Non-pigmented ciliary epithelial cell (primary cell): Measurements from ENCODE around the gene DENND11.
"Not testable (repeated sequence)": the region's sequence is repeated elsewhere in the genome, so short reads cannot be mapped to it uniquely, and the experiment has no call there.

Experiments used
- DNase-seq: peaks from one replicate; pipeline ENCODE4 v3.0.0-alpha.2; 2010; ENCODE audit warnings: low read depth

Gene DENND11

DNA sequence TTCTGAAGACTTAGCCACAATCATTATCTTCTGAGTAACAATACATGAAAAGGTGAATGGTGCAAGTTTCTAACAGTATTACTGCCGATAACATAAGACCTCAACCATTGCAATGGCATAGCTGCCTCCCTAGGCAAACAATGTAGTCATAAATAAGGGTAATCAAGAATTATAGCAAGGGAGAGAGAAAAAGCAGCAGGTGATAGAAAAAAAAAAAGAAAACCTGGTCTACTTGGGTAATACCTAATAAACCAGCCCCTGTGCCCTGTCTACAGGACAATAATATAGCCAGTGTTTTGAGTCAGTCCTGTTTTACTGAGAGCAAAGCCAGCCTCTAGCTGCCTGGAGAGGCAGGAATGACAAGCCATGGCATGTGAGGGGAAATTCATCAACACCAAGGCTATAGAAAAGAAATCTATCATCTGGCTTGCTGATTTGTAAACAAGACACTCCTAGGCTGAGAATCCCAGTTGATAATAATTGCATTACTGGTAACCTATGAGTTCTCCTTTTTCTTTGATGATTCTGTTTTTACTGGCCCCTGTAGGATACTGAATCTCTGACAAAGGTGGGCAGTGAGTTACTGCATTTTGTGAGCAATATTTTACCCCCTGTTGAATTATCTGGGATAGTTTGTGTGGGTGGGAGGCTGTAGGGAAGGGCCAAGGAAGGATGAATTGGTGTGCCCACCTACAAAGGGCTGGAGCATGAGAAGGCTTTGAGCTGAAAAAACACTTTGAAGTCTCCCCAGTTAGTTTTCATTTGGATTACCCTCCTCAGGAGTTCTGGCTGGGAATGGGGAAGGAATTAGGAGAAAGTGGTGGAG is 4.5 kb upstream of the DENND11 start:
- no peak for DNase-seq

DNA sequence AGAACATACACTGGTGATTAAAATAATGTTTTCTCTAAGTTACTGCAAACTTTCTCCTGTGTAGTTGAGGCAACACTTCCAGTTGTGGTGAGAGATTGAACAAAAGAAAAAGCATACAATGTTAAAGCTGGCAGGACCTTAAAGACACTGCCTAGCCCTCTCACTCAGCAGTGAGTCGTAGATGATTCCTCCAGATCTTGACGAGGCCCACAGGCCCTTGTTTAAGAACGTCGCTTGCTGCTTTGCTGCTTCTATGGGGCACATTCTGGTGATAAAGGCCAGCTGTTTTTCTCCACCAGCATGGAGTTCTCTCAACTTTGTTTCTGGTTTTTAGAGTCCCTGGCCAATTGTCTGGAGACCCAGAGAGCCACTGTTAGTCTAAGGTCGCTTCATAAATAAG is 2.8 kb upstream of the DENND11 start:
- no peak for DNase-seq

DNA sequence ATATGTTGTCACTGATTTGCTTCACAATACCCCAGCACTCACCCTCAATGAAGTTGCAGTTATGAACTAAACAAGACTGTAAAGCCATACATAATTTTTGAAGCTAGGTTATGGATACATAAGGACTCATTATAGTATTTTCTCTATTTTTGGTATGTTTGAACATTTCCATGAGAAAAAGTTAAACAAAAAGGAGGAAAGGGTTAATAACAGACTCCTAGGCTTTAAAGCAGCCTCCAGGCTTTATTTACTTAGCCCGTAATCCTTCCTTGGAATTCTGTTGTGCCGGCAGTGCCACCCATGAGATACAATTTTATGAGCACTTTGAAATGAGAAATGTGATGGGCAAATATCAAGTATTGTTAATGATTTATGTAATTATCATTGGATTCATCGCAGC is 2.1 kb upstream of the DENND11 start:
- DNase-seq = no peak

DNA sequence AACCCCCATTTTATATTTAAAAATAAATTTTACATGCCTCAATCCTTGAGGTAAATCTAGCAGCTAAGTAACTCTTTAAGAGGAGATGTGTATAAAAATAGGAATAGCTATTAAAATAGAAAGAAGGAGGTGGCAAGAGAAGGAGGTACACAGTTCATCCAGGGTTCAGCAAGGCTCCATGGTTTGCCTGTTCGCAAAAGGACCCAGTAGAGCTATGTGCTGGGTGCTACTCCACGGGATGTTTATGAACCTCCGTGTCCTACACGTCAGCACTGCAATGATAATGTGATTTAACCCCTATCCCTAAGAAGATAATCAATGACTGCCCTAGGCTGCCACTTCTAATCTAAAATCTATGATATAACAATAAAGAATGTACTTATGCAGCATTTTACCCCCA is 926 bp upstream of the DENND11 start:
- DNase-seq = no peak

DNA sequence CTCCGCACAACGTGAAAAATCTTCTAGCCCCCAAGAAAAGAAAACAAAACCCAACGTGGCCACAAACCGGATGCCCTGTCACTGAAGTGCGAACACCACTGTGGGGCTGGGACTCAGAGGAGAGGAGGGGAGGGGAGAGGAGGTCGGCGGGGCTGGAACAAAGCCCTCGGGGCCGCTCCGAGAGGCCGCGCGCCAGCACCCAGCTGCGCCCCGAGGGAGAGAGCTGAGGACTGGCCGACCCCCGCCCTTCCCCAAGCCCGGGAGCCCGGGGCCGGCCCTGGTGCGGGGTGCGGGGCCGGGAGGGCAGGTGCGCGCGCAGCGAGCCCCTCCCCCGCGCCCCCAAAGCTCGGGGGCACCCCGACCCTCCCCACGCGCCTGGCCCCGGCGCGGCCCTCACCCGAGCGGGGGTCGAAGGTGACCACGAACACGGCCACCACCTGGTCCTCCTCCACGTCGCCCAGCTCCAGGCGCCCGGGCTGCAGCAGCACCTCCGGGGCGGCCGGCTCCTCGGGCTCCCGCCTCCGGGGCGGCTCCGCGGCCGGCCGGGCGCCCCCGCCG is 398 bp downstream of the DENND11 start:
- DNase-seq = no peak

DNA sequence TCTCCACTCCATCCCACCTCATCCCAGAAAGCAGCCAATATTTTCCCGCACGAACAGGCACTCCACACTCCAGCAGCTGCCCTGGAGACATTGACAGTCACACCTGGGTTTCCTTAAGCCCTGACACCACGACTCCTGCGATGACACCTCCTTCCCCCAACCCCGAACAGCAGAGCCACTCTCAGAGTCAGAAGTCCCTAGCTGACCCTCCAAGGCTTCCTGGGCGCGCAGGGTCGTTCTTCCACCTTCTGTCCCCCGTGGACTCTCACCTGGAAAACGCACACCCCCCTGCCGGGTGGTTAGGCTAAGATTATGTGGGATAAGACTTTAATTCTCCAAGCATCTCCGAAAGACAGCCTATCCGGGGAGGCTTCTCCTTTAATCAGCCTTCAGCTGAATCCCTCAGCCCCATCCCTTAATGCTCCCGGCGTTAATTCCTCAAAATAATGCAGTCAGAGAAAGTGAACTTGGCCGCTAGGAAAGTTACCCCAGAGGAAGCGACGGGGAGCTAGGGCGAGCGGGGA is 1.1 kb downstream of the DENND11 start:
- DNase-seq = no peak

DNA sequence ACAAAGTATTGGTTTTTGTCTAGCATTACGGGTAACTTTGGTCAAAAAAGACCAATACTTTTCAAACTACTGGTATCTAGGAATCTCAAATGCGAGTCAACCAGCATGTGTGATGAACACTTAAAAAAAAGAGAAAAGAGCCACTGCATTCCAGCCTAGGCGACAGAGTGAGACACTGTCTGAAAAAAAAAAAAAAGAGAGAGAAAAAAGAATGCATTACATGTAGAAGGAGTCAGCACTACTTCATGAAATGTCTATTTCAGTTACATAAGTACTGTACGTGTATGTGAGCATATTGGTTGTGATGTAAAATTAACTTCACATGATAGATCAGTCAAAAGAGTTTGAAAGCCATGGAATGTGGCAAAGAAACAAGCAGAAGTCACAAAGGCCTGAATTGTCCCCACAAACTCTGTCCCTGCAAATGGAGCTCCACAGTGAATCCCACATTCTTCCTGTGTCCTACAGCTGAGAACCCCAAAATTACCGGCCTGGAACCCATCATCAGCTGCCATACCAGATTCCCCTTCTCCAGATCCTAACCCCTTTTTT is 1.6 kb downstream of the DENND11 start:
- DNase-seq = no peak

DNA sequence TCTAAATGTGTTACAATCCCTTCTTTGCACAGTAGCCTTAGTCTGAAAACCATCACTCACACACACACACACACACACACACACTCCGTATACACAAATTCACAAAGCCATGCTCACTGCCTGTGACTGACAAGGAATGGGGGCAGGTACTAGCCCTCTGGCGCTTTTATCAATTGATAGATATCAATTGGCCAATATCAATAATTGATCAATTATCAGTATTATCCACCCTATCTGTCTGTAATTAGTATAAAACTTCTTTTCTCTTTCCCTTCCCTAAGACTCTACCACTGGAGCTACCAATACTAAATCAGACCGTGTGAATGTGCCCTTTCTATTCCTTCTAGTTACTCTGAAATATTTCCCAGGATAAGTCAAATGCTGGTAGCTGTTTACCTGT is 2.1 kb downstream of the DENND11 start:
- DNase-seq = no peak

DNA sequence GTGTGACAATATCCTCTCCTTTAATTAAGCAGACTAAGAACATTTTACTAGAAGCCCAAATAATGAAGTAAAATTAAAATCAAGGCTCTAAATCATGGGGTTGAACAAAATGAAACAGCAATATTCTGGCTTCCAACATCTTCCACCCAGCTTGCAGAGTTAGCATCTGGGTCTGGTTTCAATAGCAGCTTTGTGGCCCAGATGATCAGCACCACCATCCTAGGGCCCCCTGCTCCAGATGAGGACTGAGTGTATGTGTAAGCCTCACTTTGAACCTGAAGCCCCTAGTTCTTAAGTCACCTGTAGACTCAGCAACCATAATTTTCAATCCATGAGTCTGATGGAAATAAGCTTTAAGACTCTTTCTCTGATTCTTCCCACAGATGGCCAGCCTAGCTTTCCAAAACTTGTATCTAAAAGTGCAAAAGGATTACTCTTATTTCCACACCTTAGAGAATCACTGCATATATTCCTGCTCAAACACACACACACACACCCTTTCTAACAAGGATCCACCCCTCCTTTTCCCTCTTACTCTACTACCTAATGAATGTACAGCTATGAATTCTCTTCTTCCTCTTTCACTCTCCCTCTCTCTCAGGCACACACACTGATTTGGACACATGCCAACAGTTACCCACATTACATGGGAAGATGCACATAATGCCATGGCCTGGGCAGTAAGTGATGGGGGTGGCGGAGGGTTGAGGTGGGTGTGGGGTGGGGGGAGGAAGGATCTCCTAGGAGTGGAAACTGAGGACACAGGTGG is 3.5 kb downstream of the DENND11 start:
- no peak for DNase-seq

DNA sequence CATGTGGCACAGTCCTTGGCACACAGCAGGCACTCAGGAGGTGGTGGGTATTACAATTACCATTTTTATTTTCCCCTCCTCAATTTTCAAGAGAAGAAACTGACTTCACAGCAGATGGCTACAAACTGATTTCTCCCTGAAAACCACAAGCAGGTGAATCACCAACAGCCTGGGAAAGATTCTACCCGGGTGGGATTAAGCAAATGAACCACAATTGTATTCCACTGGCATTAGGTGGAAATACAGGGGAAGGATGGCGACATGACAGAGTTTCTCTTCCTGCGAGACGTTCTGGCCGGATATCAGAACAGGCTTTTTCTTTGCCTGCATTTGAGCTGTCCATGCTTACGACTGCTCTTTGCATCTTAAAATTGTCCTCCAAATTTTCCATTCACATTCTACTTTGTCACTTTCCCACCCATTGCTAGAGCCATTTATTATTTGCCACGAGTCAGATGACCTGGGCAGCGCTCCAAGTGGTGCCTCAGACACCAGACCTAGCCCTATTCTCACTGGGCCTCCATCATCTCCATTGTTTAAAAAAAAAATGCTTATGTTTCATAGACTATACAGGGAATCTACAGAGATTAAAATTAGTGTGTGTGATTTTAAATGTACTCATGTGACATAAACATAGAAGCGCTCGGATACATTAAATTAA is 4.6 kb downstream of the DENND11 start:
- DNase-seq = peak; percentile 65

DNA sequence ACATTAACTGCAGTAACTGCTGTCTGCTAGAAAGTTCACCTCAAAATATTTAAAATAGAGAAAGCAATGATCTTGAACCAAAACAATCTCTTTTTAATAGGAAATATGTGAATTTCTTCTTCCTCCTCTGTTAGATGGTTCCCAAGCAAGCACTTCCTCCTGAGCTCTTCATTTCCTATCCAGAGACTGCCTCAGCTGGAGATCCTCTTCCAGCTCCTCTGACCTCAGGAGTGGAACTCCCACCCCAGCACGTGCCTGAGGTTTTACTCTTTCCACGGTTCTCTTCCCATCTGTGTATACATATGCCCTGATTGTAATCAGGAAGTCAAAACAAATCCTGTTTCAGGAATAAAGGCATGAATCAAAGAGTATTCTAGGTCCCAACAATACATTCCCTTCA is 5.6 kb downstream of the DENND11 start:
- no peak for DNase-seq

DNA sequence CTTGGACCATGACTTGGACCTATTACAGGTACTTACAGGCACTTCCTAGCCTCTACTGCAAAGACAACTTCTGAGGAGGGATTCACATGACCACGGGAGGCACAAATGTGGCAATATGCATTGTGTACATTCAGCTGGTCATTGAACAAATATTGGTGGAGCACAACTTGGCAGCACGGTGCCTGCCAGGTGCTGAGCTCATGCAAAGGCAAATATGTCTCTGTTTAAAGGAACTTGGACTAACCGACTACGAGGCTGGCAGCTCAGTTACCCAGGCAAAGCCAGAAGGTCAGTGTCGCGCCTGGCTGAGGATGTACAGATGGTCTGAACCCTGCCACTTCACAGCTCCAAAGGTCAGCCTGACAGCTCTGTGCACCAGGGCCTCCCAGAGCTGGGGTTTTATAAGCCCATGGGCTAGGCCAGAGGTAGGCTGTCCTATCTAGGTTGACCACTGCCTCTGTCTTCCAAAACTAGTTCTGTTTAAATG is 6.1 kb downstream of the DENND11 start:
- DNase-seq = no peak

DNA sequence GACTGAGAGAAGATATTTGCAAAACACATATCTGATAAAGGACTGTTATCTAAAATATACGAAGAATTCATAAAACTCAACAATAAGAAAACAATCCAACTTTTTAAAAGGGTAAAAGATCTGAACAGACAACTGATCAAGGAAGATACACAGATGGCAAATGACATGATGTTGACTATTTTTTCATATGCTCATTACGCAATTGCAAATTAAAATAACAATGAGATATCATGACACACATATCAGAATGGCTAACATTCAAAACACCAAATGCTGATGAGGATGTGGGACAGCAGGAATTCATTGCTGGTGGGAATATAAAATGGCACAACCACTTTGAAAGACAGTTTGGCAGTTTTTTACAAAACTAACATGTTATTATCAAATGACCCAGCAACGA is 8.9 kb downstream of the DENND11 start:
- no peak for DNase-seq

DNA sequence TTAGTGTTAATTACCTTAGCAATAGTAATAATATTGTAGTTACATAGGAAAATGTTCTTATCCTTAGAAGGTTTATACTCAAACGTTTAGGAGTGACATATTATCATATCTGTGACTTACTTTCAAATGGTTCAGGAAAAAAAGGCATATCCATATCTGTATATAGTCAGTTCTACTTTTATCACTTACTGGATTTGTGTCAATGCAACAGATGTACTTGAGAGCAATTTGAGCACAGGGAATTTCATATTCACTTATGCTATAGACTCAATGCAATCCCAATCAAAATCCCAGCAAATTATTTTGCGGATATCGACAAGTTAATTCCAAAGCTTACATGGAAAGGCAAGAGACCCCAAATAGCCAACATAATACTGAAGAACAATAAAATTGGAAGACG is 10.0 kb downstream of the DENND11 start:
- DNase-seq = no peak

DNA sequence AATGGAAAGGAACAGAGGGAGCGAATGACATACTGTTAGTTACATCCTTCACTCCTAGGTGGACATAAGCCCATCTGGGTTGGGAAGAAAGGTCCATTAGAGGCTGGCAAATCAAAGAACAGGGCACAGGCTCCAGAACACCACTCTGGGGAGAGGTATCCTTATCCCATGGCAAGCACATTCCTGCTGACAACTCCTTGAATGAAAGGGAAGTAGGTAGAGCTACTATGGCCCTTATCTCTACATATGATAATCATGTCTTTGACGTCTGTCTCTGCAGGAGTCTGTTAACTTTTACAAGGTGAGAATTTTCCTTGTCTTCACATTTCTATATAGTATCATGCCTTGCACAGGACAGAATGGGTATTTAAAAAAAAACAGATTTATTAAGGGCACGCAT is 10.4 kb downstream of the DENND11 start:
- no peak for DNase-seq

DNA sequence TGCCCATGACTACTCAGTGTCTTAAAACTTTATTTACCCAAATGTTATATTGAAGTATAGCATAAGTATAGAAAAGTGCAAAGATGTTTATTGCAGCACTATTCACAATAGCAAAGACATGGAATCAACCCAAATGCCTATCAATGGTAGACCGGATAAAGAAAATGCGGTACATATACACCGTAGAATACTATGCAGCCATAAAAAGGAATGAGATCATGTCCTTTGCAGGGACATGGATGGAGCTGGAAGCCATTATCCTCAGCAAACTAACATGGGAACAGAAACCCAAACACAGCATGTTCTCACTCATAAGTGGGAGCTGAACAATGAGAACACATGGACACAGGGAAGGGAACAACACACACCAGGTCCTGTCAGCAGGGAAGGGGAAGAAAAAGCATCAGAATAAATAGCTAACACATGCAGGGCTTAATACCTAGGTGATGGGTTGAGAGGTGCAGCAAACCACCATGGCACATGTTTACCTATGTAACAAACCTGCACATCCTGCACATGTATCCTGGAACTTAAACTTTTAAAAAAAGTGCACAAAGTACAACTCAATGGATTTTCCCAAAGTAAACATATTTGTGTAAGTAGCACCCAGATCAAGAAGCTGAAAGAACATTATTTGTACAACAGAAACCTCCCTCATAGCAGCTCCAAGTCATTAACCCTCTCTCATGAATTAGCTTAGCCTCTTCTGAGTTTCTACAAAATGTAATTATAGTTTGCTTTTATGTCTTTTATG is 12.7 kb downstream of the DENND11 start:
- DNase-seq = not testable (repeated sequence)

DNA sequence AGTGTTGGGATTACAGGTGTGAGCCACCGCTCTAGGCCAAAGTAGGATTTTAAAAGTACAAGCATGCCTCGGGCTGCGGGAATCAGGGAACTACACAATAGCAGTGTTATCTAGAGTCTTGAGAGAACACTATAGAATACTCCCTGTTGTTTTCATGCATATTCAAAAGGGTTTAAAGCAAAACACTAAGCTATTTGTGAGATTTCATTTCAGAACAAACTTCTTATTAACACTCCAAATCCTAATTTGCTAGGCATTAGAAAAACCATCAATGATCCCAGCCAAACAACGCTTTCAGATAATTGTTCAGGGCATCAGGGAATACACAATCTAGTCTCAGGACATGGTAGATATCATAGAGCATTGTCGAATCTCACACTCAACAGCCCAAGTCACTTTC is 13.9 kb downstream of the DENND11 start:
- DNase-seq = no peak

DNA sequence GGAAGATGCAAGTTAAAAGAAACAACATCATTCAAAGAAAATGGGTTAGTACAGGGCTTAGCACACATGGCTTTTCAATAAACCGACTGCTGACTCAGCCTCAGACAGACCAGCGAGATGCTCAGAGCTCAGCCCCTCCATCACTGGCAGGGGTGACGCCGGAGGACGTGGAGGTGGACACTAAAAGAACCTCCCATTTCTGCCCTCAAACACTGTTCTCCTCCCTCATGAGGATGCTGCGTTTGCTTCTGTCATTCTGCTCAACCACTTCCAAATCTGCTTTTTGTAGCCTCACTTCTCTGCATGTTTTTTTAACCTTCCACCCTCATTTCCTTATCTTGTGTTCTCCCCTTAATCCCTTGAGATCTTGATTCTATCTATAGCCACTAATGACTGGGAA is 15.3 kb downstream of the DENND11 start:
- no peak for DNase-seq

DNA sequence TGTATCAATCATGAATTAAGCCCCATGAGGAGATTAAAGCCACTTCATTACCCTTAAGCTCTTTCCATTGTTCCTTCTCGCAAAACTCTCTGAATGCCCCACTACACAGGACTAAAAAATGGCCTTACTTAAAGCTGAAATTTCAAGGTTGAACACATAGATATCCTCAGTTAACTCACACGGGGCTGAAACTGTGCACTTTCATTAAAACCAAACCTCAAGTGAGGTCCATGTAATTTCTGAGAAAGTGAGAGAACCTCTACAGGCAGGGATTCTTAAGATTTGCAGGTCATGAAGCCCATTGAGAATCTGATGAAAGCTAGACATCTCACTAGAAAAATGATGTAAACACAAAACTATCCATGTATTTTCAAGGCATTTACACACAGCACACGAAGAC is 15.9 kb downstream of the DENND11 start:
- no peak for DNase-seq

DNA sequence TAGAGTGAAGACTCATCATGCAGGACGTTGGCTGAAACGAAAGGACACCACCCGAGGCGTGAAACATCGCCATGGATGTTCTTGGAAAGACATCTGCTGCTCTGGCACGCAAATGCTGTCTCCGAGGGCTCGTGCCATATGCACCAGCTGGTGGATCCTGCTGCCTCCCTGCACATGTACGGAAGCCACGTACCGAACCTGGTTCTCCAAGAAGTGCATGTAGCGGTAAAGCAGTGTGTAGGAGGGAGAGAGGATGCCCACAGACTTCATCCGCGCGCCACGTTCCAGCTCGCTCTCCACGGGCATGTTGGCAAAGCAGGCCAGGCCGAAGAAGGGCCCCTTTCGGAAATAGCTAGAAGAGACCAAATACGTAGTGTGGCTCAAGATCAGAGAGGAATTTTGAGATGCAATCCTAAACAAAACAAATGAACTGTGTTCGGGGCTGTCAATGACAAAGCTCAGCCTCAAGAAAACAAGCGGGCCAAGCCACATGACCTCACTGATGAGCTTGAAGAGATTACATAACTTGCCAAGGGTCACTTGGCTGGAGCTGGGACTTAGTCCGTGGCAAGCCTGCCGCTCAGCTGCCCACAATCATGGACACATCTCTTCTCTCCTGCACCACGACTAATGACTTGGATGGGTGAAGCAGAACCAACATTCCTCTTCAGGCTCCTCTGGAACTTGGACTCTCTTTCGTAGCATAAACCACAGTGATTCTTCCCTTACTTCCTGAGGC is 16.5 kb downstream of the DENND11 start:
- no peak for DNase-seq

DNA sequence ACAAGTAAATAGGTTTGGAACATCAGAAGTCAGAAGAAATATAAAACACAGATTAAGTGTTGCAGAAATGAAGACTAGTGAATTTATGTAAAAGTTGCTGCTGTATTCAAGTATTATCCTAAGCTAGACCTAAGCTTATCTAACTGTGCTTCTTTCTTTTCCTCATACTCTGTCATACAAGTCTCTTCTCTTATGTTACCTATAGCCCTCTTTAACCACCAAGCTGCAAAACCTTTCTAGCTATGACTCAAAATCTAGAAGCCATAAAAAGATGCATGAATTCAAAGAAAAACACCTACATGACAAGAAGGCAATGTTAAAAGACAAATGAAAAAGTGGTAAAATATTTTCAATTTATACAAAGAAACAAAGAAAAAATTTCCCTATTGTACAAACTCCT is 23.0 kb downstream of the DENND11 start:
- no peak for DNase-seq
